ENCODE data around the gene PIMREG.

Gene PIMREG, protein sequence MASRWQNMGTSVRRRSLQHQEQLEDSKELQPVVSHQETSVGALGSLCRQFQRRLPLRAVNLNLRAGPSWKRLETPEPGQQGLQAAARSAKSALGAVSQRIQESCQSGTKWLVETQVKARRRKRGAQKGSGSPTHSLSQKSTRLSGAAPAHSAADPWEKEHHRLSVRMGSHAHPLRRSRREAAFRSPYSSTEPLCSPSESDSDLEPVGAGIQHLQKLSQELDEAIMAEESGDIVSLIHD
- 0.17 to 0.39 (median 0.17) reads per million in 3 donors for total RNA-seq

DNA sequence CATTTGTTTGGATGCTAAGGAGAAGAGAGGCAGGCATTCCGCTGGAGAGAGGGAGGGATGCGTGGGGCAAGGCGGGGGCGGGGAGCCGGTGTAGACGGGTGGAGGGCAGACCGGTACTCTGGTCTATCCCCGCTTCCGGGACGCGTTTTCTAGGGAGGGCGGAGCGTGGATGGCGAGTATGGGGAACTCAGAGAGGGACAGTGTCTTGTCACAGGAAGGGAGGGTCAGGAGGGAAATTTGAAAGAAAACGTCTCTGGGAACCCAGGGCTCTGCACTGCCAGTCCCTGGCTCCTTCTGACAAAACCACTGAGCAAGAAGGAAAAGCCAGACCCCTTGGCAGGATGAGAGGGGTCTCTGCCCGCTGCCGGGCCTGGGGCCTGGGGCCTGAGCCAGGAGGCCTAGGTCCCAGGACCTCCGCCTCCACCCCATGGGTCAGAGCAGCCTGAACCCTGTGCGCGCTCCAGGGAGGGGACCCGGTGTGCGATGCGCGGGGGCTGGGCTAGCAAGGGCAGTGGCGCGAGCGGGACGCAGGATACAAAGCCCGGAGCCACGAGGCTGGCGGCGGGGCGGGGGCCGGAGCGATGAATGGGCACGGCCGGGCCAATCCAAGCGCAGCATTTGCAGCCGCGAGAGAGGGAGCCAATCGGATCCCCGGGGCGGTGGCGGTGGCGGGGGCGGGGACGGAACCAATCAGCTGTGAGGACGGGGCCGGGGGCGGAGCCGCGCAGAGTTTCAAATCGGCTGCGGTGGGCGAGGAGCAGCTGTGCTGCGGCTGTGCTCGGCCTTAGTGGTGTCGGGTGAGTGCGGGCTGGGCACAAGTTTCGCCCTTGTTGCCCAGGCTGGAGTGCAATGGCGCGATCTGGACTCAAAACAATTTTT is at the start of gene PIMREG:
Gene PIMREG, plus strand, starts transcription at position 764 of the 879 bp plus-strand sequence. CDS start 656 bp downstream, outside the sequence.
- Histone ChIP-seq H3K4me1 (ENCODE audit: control insufficient read depth, insufficient read depth, low read length, poor library complexity, severe bottlenecking) (peaks cover 13% of the 10 kb centered on the region), H3K27ac (ENCODE audit: insufficient read depth, low read length, poor library complexity, severe bottlenecking) (no peak within 1 kb of the TSS), H3K27me3 (replicated peaks; ENCODE audit: control insufficient read depth, insufficient read depth, low read length, poor library complexity, severe bottlenecking) (no peaks in the 10 kb centered on the region), H3K36me3 (ENCODE audit: control insufficient read depth, insufficient read depth, low read length) (no peaks in the 10 kb centered on the region), H3K4me3 (ENCODE audit: insufficient read depth, low read depth, low read length, poor library complexity, severe bottlenecking) (peak within 1 kb of the TSS; percentile 56), H3K9me3 (ENCODE audit: control insufficient read depth, low read length) (no peaks in the 10 kb centered on the region)
- DNase-seq: peak; percentile 78 to 86 (median 83)

DNA sequence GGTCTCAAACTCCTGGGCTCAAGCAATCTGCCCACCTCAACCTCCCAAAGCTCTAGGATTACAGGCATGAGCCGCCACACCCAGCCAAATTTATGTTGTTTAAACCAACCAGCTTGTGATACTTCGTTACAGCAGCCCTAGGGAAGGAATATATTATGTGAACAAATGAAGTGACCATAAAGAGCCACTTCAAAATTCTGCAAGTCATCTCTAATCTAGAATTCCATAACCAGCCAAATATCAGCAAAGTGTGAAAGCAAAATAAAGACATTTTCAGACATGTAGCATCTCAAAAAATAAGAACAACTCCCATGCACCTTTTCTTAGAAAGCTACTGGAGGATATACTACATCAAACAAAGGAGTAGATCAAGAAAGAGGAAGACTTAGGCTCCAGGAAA is 45.3 kb upstream of the PIMREG start:
- no peak overlapping the region for H3K27ac ChIP-seq (ENCODE audit: insufficient read depth, low read length, poor library complexity, severe bottlenecking)
- H3K4me1 ChIP-seq (ENCODE audit: control insufficient read depth, insufficient read depth, low read length, poor library complexity, severe bottlenecking): no peaks in the 10 kb centered on the region
- H3K4me3 ChIP-seq (ENCODE audit: insufficient read depth, low read depth, low read length, poor library complexity, severe bottlenecking): no peak overlapping the region
- no peaks in the 10 kb centered on the region for H3K36me3 ChIP-seq (ENCODE audit: control insufficient read depth, insufficient read depth, low read length)
- H3K27me3 ChIP-seq (replicated peaks; ENCODE audit: control insufficient read depth, insufficient read depth, low read length, poor library complexity, severe bottlenecking): peaks cover 3% of the 10 kb centered on the region
- H3K9me3 ChIP-seq (ENCODE audit: control insufficient read depth, low read length): no peaks in the 10 kb centered on the region
- no peak for DNase-seq

GRCh38 chr17:6402258-6402657 is 42.0 kb upstream of the PIMREG start:
- no peaks in the 10 kb centered on the region for H3K36me3 ChIP-seq (ENCODE audit: control insufficient read depth, insufficient read depth, low read length)
- no peak overlapping the region for H3K4me3 ChIP-seq (ENCODE audit: insufficient read depth, low read depth, low read length, poor library complexity, severe bottlenecking)
- DNase-seq: no peak
- H3K9me3 ChIP-seq (ENCODE audit: control insufficient read depth, low read length): no peaks in the 10 kb centered on the region
- H3K27me3 ChIP-seq (replicated peaks; ENCODE audit: control insufficient read depth, insufficient read depth, low read length, poor library complexity, severe bottlenecking): peaks cover 3% of the 10 kb centered on the region
- no peaks in the 10 kb centered on the region for H3K4me1 ChIP-seq (ENCODE audit: control insufficient read depth, insufficient read depth, low read length, poor library complexity, severe bottlenecking)
- no peak overlapping the region for H3K27ac ChIP-seq (ENCODE audit: insufficient read depth, low read length, poor library complexity, severe bottlenecking)

GRCh38 chr17:6408276-6408675 is 36.0 kb upstream of the PIMREG start:
- Histone ChIP-seq H3K9me3 (ENCODE audit: control insufficient read depth, low read length) (no peaks in the 10 kb centered on the region), H3K27ac (ENCODE audit: insufficient read depth, low read length, poor library complexity, severe bottlenecking) (no peak overlapping the region), H3K27me3 (replicated peaks; ENCODE audit: control insufficient read depth, insufficient read depth, low read length, poor library complexity, severe bottlenecking) (peaks cover 3% of the 10 kb centered on the region), H3K4me1 (ENCODE audit: control insufficient read depth, insufficient read depth, low read length, poor library complexity, severe bottlenecking) (no peaks in the 10 kb centered on the region), H3K36me3 (ENCODE audit: control insufficient read depth, insufficient read depth, low read length) (no peaks in the 10 kb centered on the region), H3K4me3 (ENCODE audit: insufficient read depth, low read depth, low read length, poor library complexity, severe bottlenecking) (no peak overlapping the region)
- DNase-seq: no peak

DNA sequence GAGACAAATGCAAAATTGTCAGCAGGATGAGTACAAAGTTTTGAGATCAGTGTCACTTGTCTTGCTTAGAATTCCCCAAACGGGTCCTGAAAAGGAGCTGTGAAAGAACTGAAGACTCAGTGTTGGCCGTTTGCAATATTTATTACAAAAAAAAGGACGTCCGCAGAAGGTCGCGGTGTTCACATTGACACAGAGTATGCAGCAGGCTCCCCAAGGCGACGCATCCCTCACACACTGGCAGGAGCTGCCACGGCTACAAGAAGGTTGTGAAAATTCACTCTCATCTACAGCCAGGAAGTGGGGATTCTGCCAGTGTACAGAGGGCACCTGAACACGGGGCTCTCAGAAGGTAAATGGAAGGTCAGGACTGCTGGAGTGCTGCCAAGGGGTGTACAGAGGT is 35.5 kb upstream of the PIMREG start:
- Histone ChIP-seq H3K9me3 (ENCODE audit: control insufficient read depth, low read length) (no peaks in the 10 kb centered on the region), H3K36me3 (ENCODE audit: control insufficient read depth, insufficient read depth, low read length) (no peaks in the 10 kb centered on the region), H3K4me1 (ENCODE audit: control insufficient read depth, insufficient read depth, low read length, poor library complexity, severe bottlenecking) (no peaks in the 10 kb centered on the region), H3K4me3 (ENCODE audit: insufficient read depth, low read depth, low read length, poor library complexity, severe bottlenecking) (no peak overlapping the region), H3K27me3 (replicated peaks; ENCODE audit: control insufficient read depth, insufficient read depth, low read length, poor library complexity, severe bottlenecking) (peaks cover 3% of the 10 kb centered on the region), H3K27ac (ENCODE audit: insufficient read depth, low read length, poor library complexity, severe bottlenecking) (no peak overlapping the region)
- no peak for DNase-seq

DNA sequence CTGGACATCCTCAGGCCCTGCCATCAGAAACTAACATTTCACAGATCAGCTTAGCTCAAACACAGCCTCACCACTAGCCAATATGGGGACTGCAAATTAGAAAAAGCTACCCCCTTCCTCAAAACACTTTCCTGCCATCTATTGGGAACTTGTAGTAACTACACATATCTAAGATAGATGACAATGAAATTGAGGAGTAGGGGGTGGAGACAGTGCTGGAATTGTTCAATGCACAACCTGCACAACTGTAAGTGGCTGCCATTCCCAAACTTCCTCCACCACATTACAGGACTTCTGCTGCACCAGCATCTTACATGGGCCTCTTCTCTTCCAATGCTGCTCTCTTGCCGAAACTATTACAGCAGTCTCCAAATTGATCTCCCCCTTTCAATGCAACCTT is 31.2 kb upstream of the PIMREG start:
- H3K27me3 ChIP-seq (replicated peaks; ENCODE audit: control insufficient read depth, insufficient read depth, low read length, poor library complexity, severe bottlenecking): no peaks in the 10 kb centered on the region
- H3K27ac ChIP-seq (ENCODE audit: insufficient read depth, low read length, poor library complexity, severe bottlenecking): no peak overlapping the region
- no peaks in the 10 kb centered on the region for H3K9me3 ChIP-seq (ENCODE audit: control insufficient read depth, low read length)
- no peak for DNase-seq
- H3K4me1 ChIP-seq (ENCODE audit: control insufficient read depth, insufficient read depth, low read length, poor library complexity, severe bottlenecking): no peaks in the 10 kb centered on the region
- no peaks in the 10 kb centered on the region for H3K36me3 ChIP-seq (ENCODE audit: control insufficient read depth, insufficient read depth, low read length)
- no peak overlapping the region for H3K4me3 ChIP-seq (ENCODE audit: insufficient read depth, low read depth, low read length, poor library complexity, severe bottlenecking)

DNA sequence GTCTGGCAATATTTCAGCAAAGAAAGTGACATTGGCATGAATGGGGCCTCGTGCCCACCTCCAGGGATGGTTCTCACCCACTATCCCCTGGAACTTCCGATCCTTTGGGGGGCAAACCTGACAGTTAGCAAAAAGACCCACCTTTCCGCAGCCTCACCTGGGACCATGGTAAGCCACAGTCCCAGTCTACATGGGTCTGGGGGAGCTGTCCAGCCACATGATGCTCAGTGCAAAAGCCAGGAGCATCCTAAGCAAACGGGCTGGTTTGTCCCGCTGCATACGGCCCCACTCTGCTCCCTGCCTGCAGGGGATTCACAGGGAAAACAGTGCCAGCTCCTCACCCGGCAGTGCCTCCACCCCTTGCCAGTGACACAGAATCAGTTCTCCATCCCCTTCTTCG is 28.6 kb upstream of the PIMREG start:
- no peak for DNase-seq
- no peaks in the 10 kb centered on the region for H3K4me1 ChIP-seq (ENCODE audit: control insufficient read depth, insufficient read depth, low read length, poor library complexity, severe bottlenecking)
- H3K27me3 ChIP-seq (replicated peaks; ENCODE audit: control insufficient read depth, insufficient read depth, low read length, poor library complexity, severe bottlenecking): no peaks in the 10 kb centered on the region
- H3K4me3 ChIP-seq (ENCODE audit: insufficient read depth, low read depth, low read length, poor library complexity, severe bottlenecking): no peak overlapping the region
- no peaks in the 10 kb centered on the region for H3K36me3 ChIP-seq (ENCODE audit: control insufficient read depth, insufficient read depth, low read length)
- no peaks in the 10 kb centered on the region for H3K9me3 ChIP-seq (ENCODE audit: control insufficient read depth, low read length)
- no peak overlapping the region for H3K27ac ChIP-seq (ENCODE audit: insufficient read depth, low read length, poor library complexity, severe bottlenecking)

GRCh38 chr17:6420173-6420641 is 24.0 kb upstream of the PIMREG start:
- H3K27ac ChIP-seq (ENCODE audit: insufficient read depth, low read length, poor library complexity, severe bottlenecking): no peak overlapping the region
- H3K27me3 ChIP-seq (replicated peaks; ENCODE audit: control insufficient read depth, insufficient read depth, low read length, poor library complexity, severe bottlenecking): no peaks in the 10 kb centered on the region
- H3K4me1 ChIP-seq (ENCODE audit: control insufficient read depth, insufficient read depth, low read length, poor library complexity, severe bottlenecking): no peaks in the 10 kb centered on the region
- no peak for DNase-seq
- H3K9me3 ChIP-seq (ENCODE audit: control insufficient read depth, low read length): no peaks in the 10 kb centered on the region
- no peak overlapping the region for H3K4me3 ChIP-seq (ENCODE audit: insufficient read depth, low read depth, low read length, poor library complexity, severe bottlenecking)
- H3K36me3 ChIP-seq (ENCODE audit: control insufficient read depth, insufficient read depth, low read length): no peaks in the 10 kb centered on the region

DNA sequence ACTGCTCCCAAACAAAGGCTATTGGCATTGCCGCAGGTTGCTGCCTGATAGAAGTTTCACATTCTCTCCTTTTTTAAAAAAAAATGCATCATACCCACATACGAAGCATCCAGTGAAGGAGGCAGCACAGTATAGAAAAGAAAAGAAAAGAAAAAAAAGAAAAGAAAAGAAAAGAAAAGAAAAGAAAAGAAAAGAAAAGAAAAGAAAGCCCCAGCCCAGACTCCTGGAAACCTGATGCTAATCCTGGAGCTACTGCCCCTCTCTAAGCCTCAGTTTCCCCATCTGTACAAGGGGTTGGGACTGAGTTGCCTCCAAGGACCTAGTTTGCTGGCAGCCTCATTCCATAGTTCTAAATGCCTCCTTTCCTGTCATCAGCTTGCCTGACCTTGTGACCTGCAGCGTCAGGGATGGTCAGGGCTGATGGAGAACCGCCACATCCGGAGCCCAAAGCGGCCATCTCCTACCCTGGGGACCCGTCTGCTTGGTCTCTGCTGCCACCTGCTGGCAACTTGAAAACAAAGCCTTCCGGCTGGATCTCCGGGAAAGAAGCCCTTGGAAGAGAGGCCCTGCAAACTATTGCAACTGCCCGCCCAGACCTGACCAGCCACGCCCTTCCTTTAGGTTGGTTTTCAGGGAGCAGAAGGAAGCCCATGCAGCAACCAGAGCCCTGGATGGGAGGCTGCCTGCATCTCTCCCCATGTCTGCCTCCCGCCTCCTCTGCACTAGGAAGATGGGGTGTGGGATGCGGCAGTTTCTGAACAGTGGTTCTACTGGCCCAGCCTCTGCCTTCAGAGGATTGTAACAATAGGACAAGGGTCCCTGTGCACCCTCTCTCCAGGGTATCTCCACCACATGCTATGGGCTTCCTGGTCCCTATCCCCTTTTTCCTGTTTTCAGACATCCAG is 22.3 kb upstream of the PIMREG start:
- Histone ChIP-seq H3K27ac (ENCODE audit: insufficient read depth, low read length, poor library complexity, severe bottlenecking) (no peak overlapping the region), H3K27me3 (replicated peaks; ENCODE audit: control insufficient read depth, insufficient read depth, low read length, poor library complexity, severe bottlenecking) (no peaks in the 10 kb centered on the region), H3K4me3 (ENCODE audit: insufficient read depth, low read depth, low read length, poor library complexity, severe bottlenecking) (no peak overlapping the region), H3K9me3 (ENCODE audit: control insufficient read depth, low read length) (no peaks in the 10 kb centered on the region), H3K4me1 (ENCODE audit: control insufficient read depth, insufficient read depth, low read length, poor library complexity, severe bottlenecking) (no peaks in the 10 kb centered on the region), H3K36me3 (ENCODE audit: control insufficient read depth, insufficient read depth, low read length) (no peaks in the 10 kb centered on the region)
- peak; percentile 30 to 62 (median 40) for DNase-seq

All from effector memory CD4-positive, alpha-beta T cell (primary cell).